ENCODE data around the gene TSGA10IP. TPM values are rescaled to one million over a fixed set of nuclear protein-coding genes. Genes with fewer than 3 reads are reported as not detected.

The TSGA10IP gene
- total and polyA plus RNA-seq, 2 experiments from 2014 or later, result 1.6 to 2.0 TPM

DNA sequence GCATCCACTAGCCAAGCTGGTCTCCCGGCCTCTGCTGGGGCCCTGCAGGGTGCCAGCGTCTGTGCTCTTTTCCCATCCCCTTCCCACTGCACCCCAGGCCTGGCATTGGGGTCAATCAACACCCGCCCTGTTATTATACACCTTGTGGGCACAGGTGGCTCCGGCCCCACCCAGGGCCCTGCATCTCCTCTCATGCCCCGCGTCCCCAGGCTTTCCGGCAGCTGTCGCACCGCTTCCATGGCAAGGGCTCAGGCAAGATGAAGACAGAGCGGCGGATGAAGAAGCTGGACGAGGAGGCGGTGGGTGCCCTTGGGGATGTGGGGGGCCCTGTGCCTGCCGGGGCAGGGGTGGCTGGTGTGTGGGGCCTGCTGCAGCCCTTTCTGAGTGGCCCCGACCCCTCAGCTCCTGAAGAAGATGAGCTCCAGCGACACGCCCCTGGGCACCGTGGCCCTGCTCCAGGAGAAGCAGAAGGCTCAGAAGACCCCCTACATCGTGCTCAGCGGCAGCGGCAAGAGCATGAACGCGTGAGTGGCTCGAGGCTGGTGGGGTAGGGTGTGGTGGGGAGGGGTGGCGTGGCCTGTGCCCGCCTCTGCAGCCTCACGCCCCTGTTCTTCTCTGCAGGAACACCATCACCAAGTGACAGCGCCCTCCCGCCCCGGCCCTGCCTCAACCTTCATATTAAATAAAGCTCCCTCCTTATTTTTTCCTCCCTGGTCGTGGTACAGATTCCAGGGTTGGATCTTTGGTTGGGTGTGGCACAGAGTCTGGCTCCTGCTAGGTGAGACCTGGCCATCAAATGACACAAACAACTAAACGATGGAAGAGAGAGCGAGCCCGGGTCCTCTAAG, 33.3 kb downstream of the TSGA10IP start (continued):
- TF ChIP-seq, protein P1, sequence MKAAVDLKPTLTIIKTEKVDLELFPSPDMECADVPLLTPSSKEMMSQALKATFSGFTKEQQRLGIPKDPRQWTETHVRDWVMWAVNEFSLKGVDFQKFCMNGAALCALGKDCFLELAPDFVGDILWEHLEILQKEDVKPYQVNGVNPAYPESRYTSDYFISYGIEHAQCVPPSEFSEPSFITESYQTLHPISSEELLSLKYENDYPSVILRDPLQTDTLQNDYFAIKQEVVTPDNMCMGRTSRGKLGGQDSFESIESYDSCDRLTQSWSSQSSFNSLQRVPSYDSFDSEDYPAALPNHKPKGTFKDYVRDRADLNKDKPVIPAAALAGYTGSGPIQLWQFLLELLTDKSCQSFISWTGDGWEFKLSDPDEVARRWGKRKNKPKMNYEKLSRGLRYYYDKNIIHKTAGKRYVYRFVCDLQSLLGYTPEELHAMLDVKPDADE (IDR thresholded peaks at IDR 0.05), result no peak
- no peak for TF ChIP-seq EZH2phosphoT487 (IDR thresholded peaks at IDR 0.05; ENCODE audit: unreplicated experiment)
- TF ChIP-seq, protein P2, sequence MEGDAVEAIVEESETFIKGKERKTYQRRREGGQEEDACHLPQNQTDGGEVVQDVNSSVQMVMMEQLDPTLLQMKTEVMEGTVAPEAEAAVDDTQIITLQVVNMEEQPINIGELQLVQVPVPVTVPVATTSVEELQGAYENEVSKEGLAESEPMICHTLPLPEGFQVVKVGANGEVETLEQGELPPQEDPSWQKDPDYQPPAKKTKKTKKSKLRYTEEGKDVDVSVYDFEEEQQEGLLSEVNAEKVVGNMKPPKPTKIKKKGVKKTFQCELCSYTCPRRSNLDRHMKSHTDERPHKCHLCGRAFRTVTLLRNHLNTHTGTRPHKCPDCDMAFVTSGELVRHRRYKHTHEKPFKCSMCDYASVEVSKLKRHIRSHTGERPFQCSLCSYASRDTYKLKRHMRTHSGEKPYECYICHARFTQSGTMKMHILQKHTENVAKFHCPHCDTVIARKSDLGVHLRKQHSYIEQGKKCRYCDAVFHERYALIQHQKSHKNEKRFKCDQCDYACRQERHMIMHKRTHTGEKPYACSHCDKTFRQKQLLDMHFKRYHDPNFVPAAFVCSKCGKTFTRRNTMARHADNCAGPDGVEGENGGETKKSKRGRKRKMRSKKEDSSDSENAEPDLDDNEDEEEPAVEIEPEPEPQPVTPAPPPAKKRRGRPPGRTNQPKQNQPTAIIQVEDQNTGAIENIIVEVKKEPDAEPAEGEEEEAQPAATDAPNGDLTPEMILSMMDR (conservative IDR thresholded peaks at IDR 0.05; ENCODE audit: low read depth in 2 of 2), result no peak

DNA sequence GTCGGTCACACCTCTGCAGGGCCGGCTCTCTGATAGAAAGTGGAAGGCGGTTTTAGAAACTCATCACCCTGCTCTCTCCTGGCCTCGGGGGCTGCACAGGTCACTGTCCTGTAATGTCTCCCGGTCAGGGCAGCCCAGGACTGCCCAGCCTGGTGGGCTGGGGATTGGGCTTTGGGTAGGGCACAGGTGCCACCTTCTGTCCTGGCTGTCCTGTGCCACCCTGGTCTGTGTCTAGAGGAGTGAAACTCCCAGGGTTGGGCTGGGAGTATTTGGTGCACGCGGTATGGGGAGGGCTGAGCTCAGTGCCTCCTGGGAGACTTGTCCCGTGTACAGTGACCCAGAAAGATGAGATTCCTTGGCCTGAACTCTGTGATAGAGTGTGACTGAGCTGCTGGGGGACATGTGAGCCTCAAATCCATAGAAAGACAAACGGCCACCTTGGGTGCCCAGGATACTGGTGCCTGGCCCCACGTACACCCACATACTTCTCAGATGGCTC, 34.0 kb downstream of the TSGA10IP start:
- Histone ChIP-seq H3K27me3 (ENCODE audit: insufficient read depth) (no peaks in the 10 kb centered on the region), H3K4me2 (no peak overlapping the region), H3K36me3 (ENCODE audit: insufficient read depth) (no peaks in the 10 kb centered on the region), H3K9me2 (ENCODE audit: insufficient read depth) (no peaks in the 10 kb centered on the region), H3K27ac (ENCODE audit: low read depth) (no peak overlapping the region), H3K79me2 (replicated peaks; ENCODE audit: insufficient read depth) (no peaks in the 10 kb centered on the region), H3F3A (replicated peaks; ENCODE audit: low read depth) (no peaks in the 10 kb centered on the region), H2AFZ (no peak overlapping the region), H3K4me1 (ENCODE audit: insufficient read depth) (no peaks in the 10 kb centered on the region), H4K20me1 (replicated peaks; ENCODE audit: insufficient read depth) (no peaks in the 10 kb centered on the region), H3K4me3 (no peak overlapping the region)
- Mint-ChIP-seq H3K36me3 (ENCODE audit: low read depth) (peaks cover 31% of the 10 kb centered on the region), H3K4me3 (no peak overlapping the region), H3K27ac (no peak overlapping the region), H3K4me1 (peaks cover 6% of the 10 kb centered on the region; the same call in 2 of the 3 replicates), H3K27me3 (ENCODE audit: insufficient read depth, low read depth, poor library complexity) (peaks cover 25% of the 10 kb centered on the region), H3K9me3 (no peaks in the 10 kb centered on the region; the same call in 2 of the 3 replicates)
- DNase-seq (ENCODE audit: low spot score) (no peak), ATAC-seq (no peak)
- TF ChIP-seq STAT1 (IDR thresholded peaks at IDR 0.05; ENCODE audit: unreplicated experiment) (no peak), EZH2phosphoT487 (IDR thresholded peaks at IDR 0.05; ENCODE audit: unreplicated experiment) (no peak), JUNB (IDR thresholded peaks at IDR 0.05; ENCODE audit: unreplicated experiment) (no peak), EZH2 (IDR thresholded peaks at IDR 0.05; ENCODE audit: low read depth, unreplicated experiment) (no peak), ZNF114 (CRISPR knock-in tag; IDR thresholded peaks at IDR 0.05) (no peak), ZNF331 (CRISPR knock-in tag; IDR thresholded peaks at IDR 0.05; ENCODE audit: low read depth) (no peak)
- TF ChIP-seq, protein P3, sequence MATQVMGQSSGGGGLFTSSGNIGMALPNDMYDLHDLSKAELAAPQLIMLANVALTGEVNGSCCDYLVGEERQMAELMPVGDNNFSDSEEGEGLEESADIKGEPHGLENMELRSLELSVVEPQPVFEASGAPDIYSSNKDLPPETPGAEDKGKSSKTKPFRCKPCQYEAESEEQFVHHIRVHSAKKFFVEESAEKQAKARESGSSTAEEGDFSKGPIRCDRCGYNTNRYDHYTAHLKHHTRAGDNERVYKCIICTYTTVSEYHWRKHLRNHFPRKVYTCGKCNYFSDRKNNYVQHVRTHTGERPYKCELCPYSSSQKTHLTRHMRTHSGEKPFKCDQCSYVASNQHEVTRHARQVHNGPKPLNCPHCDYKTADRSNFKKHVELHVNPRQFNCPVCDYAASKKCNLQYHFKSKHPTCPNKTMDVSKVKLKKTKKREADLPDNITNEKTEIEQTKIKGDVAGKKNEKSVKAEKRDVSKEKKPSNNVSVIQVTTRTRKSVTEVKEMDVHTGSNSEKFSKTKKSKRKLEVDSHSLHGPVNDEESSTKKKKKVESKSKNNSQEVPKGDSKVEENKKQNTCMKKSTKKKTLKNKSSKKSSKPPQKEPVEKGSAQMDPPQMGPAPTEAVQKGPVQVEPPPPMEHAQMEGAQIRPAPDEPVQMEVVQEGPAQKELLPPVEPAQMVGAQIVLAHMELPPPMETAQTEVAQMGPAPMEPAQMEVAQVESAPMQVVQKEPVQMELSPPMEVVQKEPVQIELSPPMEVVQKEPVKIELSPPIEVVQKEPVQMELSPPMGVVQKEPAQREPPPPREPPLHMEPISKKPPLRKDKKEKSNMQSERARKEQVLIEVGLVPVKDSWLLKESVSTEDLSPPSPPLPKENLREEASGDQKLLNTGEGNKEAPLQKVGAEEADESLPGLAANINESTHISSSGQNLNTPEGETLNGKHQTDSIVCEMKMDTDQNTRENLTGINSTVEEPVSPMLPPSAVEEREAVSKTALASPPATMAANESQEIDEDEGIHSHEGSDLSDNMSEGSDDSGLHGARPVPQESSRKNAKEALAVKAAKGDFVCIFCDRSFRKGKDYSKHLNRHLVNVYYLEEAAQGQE (IDR thresholded peaks at IDR 0.05; ENCODE audit: unreplicated experiment), result no peak
- TF ChIP-seq, protein P2 (conservative IDR thresholded peaks at IDR 0.05; ENCODE audit: low read depth in 2 of 2), result no peak
